ENCODE data around the gene TMC8. TPM values are rescaled to one million over a fixed set of nuclear protein-coding genes. Genes with fewer than 3 reads are reported as not detected.

Gene TMC8
- total and polyA plus RNA-seq, 2 of the 8 experiments (the other 6 are each of a cell fraction or from before 2014, with no cell fraction given): 1.00 to 2.8 TPM

GRCh38 chr17:78125976-78126894, 4.3 kb upstream of the TMC8 start (continued):
- TF ChIP-seq CHD7 (IDR thresholded peaks at IDR 0.05; ENCODE audit: insufficient replicate concordance, low read length) (no peak), SP1 (IDR thresholded peaks at IDR 0.05; ENCODE audit: low read depth, low read length) (no peak), SUZ12 (IDR thresholded peaks at IDR 0.05; ENCODE audit: low read length) (no peak), RNF2 (IDR thresholded peaks at IDR 0.05; ENCODE audit: borderline replicate concordance, low read depth, low read length, missing control alignments, poor library complexity, severe bottlenecking) (no peak), ZNF274 (IDR thresholded peaks at IDR 0.05; ENCODE audit: borderline replicate concordance, extremely low read depth, low read length) (no peak), NRF1 (IDR thresholded peaks at IDR 0.05; ENCODE audit: low read depth, low read length) (no peak), CBX8 (IDR thresholded peaks at IDR 0.05; ENCODE audit: borderline replicate concordance, low read depth, low read length) (no peak), TCF12 (IDR thresholded peaks at IDR 0.05; ENCODE audit: low read depth, low read length) (no peak), TBP (IDR thresholded peaks at IDR 0.05; ENCODE audit: low read depth, low read length) (no peak), RXRA (IDR thresholded peaks at IDR 0.05; ENCODE audit: insufficient read depth, low read depth, low read length) (no peak)

Data from H1 (cell line).